Neural progenitor cell (in vitro differentiated cells): ENCODE results near the gene HTR1D.

Experiments
- CTCF ChIP-seq: fragments of 200-600 bp; sonication (generic); IDR thresholded peaks from 2 replicates; pipeline ENCODE4 v1.5.1; 2017; ENCODE audit warnings: antibody characterized with exemption, mild to moderate bottlenecking
- EZH2 ChIP-seq: fragments of 200-600 bp; sonication (generic); IDR thresholded peaks from 2 replicates; pipeline ENCODE4 v1.6.1; 2017; ENCODE audit warnings: antibody characterized with exemption, mild to moderate bottlenecking, moderate library complexity

GRCh38 chr1:23237508-23237907 lies 20.2 kb upstream of the HTR1D start:
- no peak for TF ChIP-seq CTCF
- TF ChIP-seq EZH2 = no peak
